ENCODE measurements around the gene KCNN2. TPM values are rescaled to one million over a fixed set of nuclear protein-coding genes. Genes with fewer than 3 reads are reported as not detected.

KCNN2 gene
- total RNA-seq, 1 donor from 2014 or later, result 3.4 TPM

DNA sequence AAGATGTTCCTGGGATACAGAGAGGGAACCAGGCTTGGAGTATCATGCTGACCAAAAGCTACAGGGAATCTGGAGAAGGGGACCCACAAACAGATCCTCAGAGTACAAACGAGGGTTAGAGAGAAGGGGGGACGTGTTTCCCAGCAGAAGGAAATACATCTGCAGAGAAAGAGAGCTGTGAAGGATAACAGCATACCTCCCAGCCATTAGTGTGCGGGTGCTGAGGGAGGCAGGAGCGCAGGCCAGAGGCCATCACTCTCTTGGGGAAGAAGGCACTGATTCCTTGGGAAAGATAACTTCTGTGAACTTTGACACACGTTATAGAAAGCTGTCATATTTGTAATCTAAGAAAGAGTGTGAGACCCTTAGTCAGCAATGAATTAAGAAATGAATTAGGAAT is 96.9 kb downstream of the KCNN2 start:
- Histone ChIP-seq H3K4me1 (no peaks in the 10 kb centered on the region), H3K36me3 (no peaks in the 10 kb centered on the region), H3K4me3 (no peak overlapping the region), H3K27ac (no peak overlapping the region), H3K9me3 (no peaks in the 10 kb centered on the region), H3K27me3 (no peaks in the 10 kb centered on the region)
- TF ChIP-seq POLR2AphosphoS5 (IDR thresholded peaks at IDR 0.05; ENCODE audit: insufficient read depth in 1 of 2, low read depth in 1 of 2) (no peak), POLR2A (IDR thresholded peaks at IDR 0.05) (no peak), CTCF (IDR thresholded peaks at IDR 0.05) (no peak)
- DNase-seq (ENCODE audit: extremely low spot score in 2 of 2), result no peak
- intact Hi-C loops (cut with DNase I), result no loop called here

GRCh38 chr5:114467171-114467570 is 105.3 kb downstream of the KCNN2 start:
- no peak for TF ChIP-seq CTCF (IDR thresholded peaks at IDR 0.05)
- TF ChIP-seq POLR2A (IDR thresholded peaks at IDR 0.05), result no peak
- no peak for TF ChIP-seq POLR2AphosphoS5 (IDR thresholded peaks at IDR 0.05; ENCODE audit: insufficient read depth in 1 of 2, low read depth in 1 of 2)
- Histone ChIP-seq H3K9me3 (no peaks in the 10 kb centered on the region), H3K27ac (no peak overlapping the region), H3K36me3 (no peaks in the 10 kb centered on the region), H3K4me3 (no peak overlapping the region), H3K27me3 (no peaks in the 10 kb centered on the region), H3K4me1 (no peaks in the 10 kb centered on the region)
- intact Hi-C loops (cut with DNase I), result no loop called here
- no peak for DNase-seq (ENCODE audit: extremely low spot score in 2 of 2)

DNA sequence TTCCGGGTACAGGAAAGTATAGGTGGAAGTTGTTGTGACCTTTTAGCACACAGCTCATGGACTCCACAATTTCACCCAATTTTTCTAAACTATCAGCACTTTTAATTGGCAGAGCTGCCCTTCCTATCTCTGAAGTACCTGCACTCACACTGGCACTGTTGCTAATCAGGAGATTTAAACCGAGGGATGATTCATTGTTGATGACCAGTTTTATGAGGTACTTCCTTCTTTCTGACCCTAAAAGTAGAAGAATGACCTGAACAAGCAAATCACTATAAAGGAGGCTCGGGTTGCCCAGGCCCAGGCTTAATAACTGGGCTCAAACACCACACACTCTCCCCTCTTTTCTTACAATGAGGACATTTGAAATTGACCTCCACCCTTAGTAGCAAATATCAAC is 105.9 kb downstream of the KCNN2 start:
- H3K36me3 ChIP-seq, result no peaks in the 10 kb centered on the region
- intact Hi-C loops (cut with DNase I), result no loop called here
- no peaks in the 10 kb centered on the region for H3K4me1 ChIP-seq
- no peaks in the 10 kb centered on the region for H3K9me3 ChIP-seq
- no peak overlapping the region for H3K27ac ChIP-seq
- no peaks in the 10 kb centered on the region for H3K27me3 ChIP-seq
- TF ChIP-seq POLR2AphosphoS5 (IDR thresholded peaks at IDR 0.05; ENCODE audit: insufficient read depth in 1 of 2, low read depth in 1 of 2) (no peak), CTCF (IDR thresholded peaks at IDR 0.05) (no peak), POLR2A (IDR thresholded peaks at IDR 0.05) (no peak)
- DNase-seq (ENCODE audit: extremely low spot score in 2 of 2), result no peak
- H3K4me3 ChIP-seq, result no peak overlapping the region

- H3K36me3 ChIP-seq, result no peaks in the 10 kb centered on the region
- TF ChIP-seq POLR2A (IDR thresholded peaks at IDR 0.05) (no peak), CTCF (IDR thresholded peaks at IDR 0.05) (no peak), POLR2AphosphoS5 (IDR thresholded peaks at IDR 0.05; ENCODE audit: insufficient read depth in 1 of 2, low read depth in 1 of 2) (no peak)
- intact Hi-C loops (cut with DNase I), result no loop called here
Observed at GRCh38 chr5:114469372-114469771, 107.5 kb downstream of the KCNN2 start.

GRCh38 chr5:114471529-114471928 is 109.7 kb downstream of the KCNN2 start:
- intact Hi-C loops (cut with DNase I), result no loop called here
- Histone ChIP-seq H3K9me3 (no peaks in the 10 kb centered on the region), H3K36me3 (no peaks in the 10 kb centered on the region), H3K4me3 (no peak overlapping the region), H3K27ac (no peak overlapping the region), H3K4me1 (no peaks in the 10 kb centered on the region), H3K27me3 (no peaks in the 10 kb centered on the region)
- no peak for TF ChIP-seq POLR2AphosphoS5 (IDR thresholded peaks at IDR 0.05; ENCODE audit: insufficient read depth in 1 of 2, low read depth in 1 of 2)
- no peak for TF ChIP-seq POLR2A (IDR thresholded peaks at IDR 0.05)
- no peak for TF ChIP-seq CTCF (IDR thresholded peaks at IDR 0.05)
- no peak for DNase-seq (ENCODE audit: extremely low spot score in 2 of 2)

More at GRCh38 chr5:114469372-114469771, 107.5 kb downstream of the KCNN2 start:
- no peak for DNase-seq (ENCODE audit: extremely low spot score in 2 of 2)
- Histone ChIP-seq H3K4me1 (no peaks in the 10 kb centered on the region), H3K27ac (no peak overlapping the region), H3K27me3 (no peaks in the 10 kb centered on the region), H3K4me3 (no peak overlapping the region), H3K9me3 (no peaks in the 10 kb centered on the region)

Data from vagina (tissue), 2 donors.